ENCODE measurements around the gene ZBTB45.

- TF ChIP-seq EZH2 (IDR thresholded peaks at IDR 0.05; ENCODE audit: borderline replicate concordance) (no peak), CTCF (IDR thresholded peaks at IDR 0.05; ENCODE audit: poor library complexity) (no peak)
These were observed 43.7 kb downstream of the ZBTB45 start, which contains the start of gene ZNF446 for GRCh38 chr19:58475714-58476497.

Measured in hepatocyte (in vitro differentiated cells).